Mammary epithelial cell (primary cell): ENCODE measurements around the gene S1PR2.

ENCODE experiments used
- EZH2 ChIP-seq: IDR thresholded peaks from 2 replicates; pipeline ENCODE4 v1.6.1; 2012; ENCODE audit warnings: low read length, inconsistent platforms, borderline replicate concordance
- TF ChIP-seq, protein P1 (sequence below), 2 donors: IDR thresholded peaks in 1 of 2; conservative IDR thresholded peaks in 1 of 2; 2 replicates each; pipeline ENCODE4 v1.5.1; 2011 to 2012; ENCODE audit warnings: inconsistent platforms in 2 of 2, low read length in 2 of 2, mild to moderate bottlenecking in 2 of 2, control low read depth in 1 of 2, low read depth in 1 of 2; ENCODE audit not compliant: insufficient read depth in 1 of 2; ENCODE audit errors: extremely low read depth in 1 of 2

DNA sequence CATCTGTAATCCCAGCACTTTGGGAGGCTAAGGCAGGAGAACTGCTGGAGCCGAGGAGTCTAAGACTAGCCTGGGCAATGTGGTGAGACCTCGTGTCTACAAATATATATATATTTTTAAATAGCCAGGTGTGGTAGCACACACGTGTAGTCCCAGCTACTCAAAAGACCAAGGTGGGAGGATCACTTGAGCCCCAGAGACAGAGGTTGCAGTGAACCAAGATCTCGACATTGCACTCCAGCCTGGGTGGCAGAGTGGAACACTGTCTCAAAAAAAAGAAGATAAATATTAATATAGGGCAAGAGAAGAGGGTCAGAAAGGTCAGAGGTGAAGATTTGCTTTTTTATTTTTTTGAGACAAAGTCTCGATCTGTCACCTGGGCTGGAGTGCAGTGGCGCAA lies 15.4 kb upstream of the S1PR2 start:
- TF ChIP-seq, protein P1, sequence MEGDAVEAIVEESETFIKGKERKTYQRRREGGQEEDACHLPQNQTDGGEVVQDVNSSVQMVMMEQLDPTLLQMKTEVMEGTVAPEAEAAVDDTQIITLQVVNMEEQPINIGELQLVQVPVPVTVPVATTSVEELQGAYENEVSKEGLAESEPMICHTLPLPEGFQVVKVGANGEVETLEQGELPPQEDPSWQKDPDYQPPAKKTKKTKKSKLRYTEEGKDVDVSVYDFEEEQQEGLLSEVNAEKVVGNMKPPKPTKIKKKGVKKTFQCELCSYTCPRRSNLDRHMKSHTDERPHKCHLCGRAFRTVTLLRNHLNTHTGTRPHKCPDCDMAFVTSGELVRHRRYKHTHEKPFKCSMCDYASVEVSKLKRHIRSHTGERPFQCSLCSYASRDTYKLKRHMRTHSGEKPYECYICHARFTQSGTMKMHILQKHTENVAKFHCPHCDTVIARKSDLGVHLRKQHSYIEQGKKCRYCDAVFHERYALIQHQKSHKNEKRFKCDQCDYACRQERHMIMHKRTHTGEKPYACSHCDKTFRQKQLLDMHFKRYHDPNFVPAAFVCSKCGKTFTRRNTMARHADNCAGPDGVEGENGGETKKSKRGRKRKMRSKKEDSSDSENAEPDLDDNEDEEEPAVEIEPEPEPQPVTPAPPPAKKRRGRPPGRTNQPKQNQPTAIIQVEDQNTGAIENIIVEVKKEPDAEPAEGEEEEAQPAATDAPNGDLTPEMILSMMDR (conservative IDR thresholded peaks at IDR 0.05 in 1 of 2, IDR thresholded peaks at IDR 0.05 in 1 of 2; ENCODE audit: extremely low read depth in 1 of 2, insufficient read depth in 1 of 2, low read depth in 1 of 2, low read length in 2 of 2) = no peak
- no peak for TF ChIP-seq EZH2
